ENCODE results near the gene PCNX2. TPM values are rescaled to one million over a fixed set of nuclear protein-coding genes. Genes with fewer than 3 reads are reported as not detected.

The PCNX2 gene
- total and polyA plus RNA-seq, 2 experiments from 2014 or later, result 42.9 to 88.3 TPM

DNA sequence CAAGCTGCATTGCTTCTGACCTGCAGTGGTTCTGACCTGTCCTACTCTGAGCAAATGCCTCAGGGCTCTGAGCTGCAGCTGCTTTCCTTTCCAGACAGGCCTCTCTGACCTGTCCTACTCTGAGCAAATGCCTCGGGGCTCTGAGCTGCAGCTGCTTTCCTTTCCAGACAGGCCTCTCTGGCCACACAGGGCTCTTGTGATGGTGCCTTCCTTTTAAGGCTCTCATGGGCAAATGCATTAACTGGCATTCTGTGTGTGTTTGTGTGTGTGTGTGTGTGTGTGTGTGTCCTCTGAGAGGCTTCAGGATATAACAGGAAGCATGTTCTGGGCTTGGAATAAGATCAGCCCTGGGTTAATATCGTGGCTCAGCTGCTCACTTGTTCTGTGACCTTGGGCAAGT is 213.8 kb downstream of the PCNX2 start:
- Mint-ChIP-seq H3K4me1 (peaks cover 7% of the 10 kb centered on the region), H3K4me3 (no peak overlapping the region), H3K36me3 (ENCODE audit: low read depth) (peaks cover 21% of the 10 kb centered on the region), H3K27ac (no peak overlapping the region; the same call in 1 of the 2 replicates), H3K27me3 (ENCODE audit: insufficient read depth, low read depth, poor library complexity) (peaks cover 2% of the 10 kb centered on the region), H3K9me3 (no peaks in the 10 kb centered on the region; the same call in 2 of the 3 replicates)
- Histone ChIP-seq H2AFZ (no peak overlapping the region), H3K4me1 (ENCODE audit: insufficient read depth) (no peaks in the 10 kb centered on the region), H3K4me3 (no peak overlapping the region), H3K4me2 (no peak overlapping the region), H3K36me3 (ENCODE audit: insufficient read depth) (peaks cover 9% of the 10 kb centered on the region), H3K27ac (ENCODE audit: low read depth) (no peak overlapping the region), H4K20me1 (replicated peaks; ENCODE audit: insufficient read depth) (no peaks in the 10 kb centered on the region), H3K79me2 (replicated peaks; ENCODE audit: insufficient read depth) (no peaks in the 10 kb centered on the region), H3K27me3 (ENCODE audit: insufficient read depth) (no peaks in the 10 kb centered on the region), H3K9me2 (ENCODE audit: insufficient read depth) (no peaks in the 10 kb centered on the region), H3F3A (replicated peaks; ENCODE audit: low read depth) (no peaks in the 10 kb centered on the region)
- TF ChIP-seq STAT1 (IDR thresholded peaks at IDR 0.05; ENCODE audit: unreplicated experiment) (no peak), ZNF114 (CRISPR knock-in tag; IDR thresholded peaks at IDR 0.05) (no peak), EZH2 (IDR thresholded peaks at IDR 0.05; ENCODE audit: low read depth, unreplicated experiment) (no peak), NANOG (IDR thresholded peaks at IDR 0.05; ENCODE audit: borderline replicate concordance) (no peak)
- TF ChIP-seq, protein P1, sequence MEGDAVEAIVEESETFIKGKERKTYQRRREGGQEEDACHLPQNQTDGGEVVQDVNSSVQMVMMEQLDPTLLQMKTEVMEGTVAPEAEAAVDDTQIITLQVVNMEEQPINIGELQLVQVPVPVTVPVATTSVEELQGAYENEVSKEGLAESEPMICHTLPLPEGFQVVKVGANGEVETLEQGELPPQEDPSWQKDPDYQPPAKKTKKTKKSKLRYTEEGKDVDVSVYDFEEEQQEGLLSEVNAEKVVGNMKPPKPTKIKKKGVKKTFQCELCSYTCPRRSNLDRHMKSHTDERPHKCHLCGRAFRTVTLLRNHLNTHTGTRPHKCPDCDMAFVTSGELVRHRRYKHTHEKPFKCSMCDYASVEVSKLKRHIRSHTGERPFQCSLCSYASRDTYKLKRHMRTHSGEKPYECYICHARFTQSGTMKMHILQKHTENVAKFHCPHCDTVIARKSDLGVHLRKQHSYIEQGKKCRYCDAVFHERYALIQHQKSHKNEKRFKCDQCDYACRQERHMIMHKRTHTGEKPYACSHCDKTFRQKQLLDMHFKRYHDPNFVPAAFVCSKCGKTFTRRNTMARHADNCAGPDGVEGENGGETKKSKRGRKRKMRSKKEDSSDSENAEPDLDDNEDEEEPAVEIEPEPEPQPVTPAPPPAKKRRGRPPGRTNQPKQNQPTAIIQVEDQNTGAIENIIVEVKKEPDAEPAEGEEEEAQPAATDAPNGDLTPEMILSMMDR (conservative IDR thresholded peaks at IDR 0.05; ENCODE audit: low read depth in 2 of 2), result no peak
- TF ChIP-seq, protein P2, sequence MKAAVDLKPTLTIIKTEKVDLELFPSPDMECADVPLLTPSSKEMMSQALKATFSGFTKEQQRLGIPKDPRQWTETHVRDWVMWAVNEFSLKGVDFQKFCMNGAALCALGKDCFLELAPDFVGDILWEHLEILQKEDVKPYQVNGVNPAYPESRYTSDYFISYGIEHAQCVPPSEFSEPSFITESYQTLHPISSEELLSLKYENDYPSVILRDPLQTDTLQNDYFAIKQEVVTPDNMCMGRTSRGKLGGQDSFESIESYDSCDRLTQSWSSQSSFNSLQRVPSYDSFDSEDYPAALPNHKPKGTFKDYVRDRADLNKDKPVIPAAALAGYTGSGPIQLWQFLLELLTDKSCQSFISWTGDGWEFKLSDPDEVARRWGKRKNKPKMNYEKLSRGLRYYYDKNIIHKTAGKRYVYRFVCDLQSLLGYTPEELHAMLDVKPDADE (IDR thresholded peaks at IDR 0.05), result no peak
- TF ChIP-seq, protein P3, sequence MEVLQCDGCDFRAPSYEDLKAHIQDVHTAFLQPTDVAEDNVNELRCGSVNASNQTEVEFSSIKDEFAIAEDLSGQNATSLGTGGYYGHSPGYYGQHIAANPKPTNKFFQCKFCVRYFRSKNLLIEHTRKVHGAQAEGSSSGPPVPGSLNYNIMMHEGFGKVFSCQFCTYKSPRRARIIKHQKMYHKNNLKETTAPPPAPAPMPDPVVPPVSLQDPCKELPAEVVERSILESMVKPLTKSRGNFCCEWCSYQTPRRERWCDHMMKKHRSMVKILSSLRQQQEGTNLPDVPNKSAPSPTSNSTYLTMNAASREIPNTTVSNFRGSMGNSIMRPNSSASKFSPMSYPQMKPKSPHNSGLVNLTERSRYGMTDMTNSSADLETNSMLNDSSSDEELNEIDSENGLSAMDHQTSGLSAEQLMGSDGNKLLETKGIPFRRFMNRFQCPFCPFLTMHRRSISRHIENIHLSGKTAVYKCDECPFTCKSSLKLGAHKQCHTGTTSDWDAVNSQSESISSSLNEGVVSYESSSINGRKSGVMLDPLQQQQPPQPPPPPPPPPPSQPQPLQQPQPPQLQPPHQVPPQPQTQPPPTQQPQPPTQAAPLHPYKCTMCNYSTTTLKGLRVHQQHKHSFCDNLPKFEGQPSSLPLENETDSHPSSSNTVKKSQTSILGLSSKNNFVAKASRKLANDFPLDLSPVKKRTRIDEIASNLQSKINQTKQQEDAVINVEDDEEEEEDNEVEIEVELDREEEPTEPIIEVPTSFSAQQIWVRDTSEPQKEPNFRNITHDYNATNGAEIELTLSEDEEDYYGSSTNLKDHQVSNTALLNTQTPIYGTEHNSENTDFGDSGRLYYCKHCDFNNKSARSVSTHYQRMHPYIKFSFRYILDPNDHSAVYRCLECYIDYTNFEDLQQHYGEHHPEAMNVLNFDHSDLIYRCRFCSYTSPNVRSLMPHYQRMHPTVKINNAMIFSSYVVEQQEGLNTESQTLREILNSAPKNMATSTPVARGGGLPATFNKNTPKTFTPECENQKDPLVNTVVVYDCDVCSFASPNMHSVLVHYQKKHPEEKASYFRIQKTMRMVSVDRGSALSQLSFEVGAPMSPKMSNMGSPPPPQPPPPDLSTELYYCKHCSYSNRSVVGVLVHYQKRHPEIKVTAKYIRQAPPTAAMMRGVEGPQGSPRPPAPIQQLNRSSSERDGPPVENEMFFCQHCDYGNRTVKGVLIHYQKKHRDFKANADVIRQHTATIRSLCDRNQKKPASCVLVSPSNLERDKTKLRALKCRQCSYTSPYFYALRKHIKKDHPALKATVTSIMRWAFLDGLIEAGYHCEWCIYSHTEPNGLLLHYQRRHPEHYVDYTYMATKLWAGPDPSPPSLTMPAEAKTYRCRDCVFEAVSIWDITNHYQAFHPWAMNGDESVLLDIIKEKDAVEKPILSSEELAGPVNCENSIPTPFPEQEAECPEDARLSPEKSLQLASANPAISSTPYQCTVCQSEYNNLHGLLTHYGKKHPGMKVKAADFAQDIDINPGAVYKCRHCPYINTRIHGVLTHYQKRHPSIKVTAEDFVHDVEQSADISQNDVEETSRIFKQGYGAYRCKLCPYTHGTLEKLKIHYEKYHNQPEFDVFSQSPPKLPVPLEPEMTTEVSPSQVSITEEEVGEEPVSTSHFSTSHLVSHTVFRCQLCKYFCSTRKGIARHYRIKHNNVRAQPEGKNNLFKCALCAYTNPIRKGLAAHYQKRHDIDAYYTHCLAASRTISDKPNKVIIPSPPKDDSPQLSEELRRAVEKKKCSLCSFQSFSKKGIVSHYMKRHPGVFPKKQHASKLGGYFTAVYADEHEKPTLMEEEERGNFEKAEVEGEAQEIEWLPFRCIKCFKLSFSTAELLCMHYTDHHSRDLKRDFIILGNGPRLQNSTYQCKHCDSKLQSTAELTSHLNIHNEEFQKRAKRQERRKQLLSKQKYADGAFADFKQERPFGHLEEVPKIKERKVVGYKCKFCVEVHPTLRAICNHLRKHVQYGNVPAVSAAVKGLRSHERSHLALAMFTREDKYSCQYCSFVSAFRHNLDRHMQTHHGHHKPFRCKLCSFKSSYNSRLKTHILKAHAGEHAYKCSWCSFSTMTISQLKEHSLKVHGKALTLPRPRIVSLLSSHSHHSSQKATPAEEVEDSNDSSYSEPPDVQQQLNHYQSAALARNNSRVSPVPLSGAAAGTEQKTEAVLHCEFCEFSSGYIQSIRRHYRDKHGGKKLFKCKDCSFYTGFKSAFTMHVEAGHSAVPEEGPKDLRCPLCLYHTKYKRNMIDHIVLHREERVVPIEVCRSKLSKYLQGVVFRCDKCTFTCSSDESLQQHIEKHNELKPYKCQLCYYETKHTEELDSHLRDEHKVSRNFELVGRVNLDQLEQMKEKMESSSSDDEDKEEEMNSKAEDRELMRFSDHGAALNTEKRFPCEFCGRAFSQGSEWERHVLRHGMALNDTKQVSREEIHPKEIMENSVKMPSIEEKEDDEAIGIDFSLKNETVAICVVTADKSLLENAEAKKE (CRISPR knock-in tag; IDR thresholded peaks at IDR 0.05), result no peak
- no peak for DNase-seq (ENCODE audit: low spot score)
- ATAC-seq, result no peak
